Breast epithelium (tissue), 3 donors: ENCODE data around the gene ESRRG.

Source experiments
- CTCF ChIP-seq, 3 donors: fragments of 450-650 bp; IDR thresholded peaks; one replicate each; pipeline ENCODE4 v1.5.1; 2016 to 2017; ENCODE audit warnings: antibody characterized with exemption in 3 of 3, mild to moderate bottlenecking in 3 of 3, moderate library complexity in 3 of 3
- POLR2A ChIP-seq: fragments of 450-650 bp; IDR thresholded peaks from one replicate; pipeline ENCODE4 v1.6.1; 2016; ENCODE audit warnings: antibody characterized with exemption, mild to moderate bottlenecking, moderate library complexity

GRCh38 chr1:216576234-216576937 lies 146.8 kb downstream of the ESRRG start:
- no peak for TF ChIP-seq CTCF (IDR thresholded peaks at IDR 0.05)
- no peak for TF ChIP-seq POLR2A
